ENCODE data around the gene HIBCH.
A peak's percentile ranks its signal among the peaks of the same experiment; 100 is the strongest.
"Not testable (repeated sequence)": the region's sequence is repeated elsewhere in the genome, so short reads cannot be mapped to it uniquely, and the experiment has no call there.

Gene HIBCH

DNA sequence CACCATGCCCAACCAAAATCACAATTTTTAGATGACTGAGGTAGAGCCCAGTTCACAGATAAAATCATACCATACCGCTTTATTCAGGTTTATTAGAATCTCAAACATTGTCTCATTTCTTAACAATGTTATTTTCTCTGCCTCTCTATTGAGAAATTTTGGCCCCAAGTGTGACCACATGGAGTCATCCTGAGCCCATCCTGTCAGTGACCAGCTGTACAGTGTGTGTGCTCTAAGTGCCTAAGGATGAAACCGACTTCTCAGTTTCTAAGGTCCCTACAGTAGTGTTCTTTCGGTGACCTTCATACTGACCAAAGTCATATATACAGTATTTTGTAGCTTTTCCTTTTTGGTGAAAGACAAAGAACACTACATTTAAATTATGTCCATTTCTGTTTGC is 133.4 kb downstream of the HIBCH start:
- DNase-seq (ENCODE audit: low spot score): no peak

DNA sequence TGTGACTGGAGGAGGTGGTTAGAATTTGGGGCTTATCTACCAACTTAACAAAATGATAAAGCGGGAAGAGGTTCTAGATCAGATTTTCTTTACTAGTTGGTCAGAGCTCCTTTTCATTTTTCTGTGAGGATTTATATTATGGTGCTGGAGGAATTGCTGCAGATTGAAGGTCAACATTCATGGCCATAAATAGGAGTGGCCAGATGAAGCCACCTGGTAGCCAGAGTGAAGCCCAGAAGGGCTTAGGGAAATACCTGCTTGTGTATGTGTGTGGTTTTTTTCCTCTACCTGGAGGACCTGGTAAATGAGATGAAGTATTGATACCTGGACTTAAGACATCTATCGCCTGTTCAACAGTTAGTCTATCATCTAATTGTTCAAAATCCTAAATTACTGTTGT is 134.2 kb downstream of the HIBCH start:
- DNase-seq (ENCODE audit: low spot score): no peak

GRCh38 chr2:190184460-190184859 is 135.2 kb downstream of the HIBCH start:
- no peak for DNase-seq (ENCODE audit: low spot score)

DNA sequence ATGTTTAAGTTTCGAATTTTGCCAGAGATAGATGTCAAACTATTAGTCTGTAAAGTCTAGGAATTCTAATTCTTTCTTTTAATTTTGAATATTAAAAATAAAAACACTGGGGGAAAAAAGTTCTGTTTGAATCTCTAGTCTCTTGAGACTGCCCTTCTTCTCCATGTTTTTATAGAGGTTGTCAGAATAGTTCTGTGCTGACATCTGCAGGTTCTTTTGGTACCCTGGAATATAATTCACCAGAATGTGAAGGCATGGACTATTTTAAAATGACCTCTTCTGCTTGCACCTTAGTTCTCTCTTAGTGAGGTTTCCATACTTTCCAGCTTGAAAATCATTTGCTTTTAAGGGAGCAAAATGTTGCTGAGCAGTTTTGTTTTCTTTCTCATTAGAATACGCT is 136.1 kb downstream of the HIBCH start:
- no peak for DNase-seq (ENCODE audit: low spot score)

GRCh38 chr2:190182071-190182524 is 137.5 kb downstream of the HIBCH start:
- DNase-seq (ENCODE audit: low spot score): no peak

GRCh38 chr2:190181123-190181669 is 138.4 kb downstream of the HIBCH start:
- no peak for DNase-seq (ENCODE audit: low spot score)

DNA sequence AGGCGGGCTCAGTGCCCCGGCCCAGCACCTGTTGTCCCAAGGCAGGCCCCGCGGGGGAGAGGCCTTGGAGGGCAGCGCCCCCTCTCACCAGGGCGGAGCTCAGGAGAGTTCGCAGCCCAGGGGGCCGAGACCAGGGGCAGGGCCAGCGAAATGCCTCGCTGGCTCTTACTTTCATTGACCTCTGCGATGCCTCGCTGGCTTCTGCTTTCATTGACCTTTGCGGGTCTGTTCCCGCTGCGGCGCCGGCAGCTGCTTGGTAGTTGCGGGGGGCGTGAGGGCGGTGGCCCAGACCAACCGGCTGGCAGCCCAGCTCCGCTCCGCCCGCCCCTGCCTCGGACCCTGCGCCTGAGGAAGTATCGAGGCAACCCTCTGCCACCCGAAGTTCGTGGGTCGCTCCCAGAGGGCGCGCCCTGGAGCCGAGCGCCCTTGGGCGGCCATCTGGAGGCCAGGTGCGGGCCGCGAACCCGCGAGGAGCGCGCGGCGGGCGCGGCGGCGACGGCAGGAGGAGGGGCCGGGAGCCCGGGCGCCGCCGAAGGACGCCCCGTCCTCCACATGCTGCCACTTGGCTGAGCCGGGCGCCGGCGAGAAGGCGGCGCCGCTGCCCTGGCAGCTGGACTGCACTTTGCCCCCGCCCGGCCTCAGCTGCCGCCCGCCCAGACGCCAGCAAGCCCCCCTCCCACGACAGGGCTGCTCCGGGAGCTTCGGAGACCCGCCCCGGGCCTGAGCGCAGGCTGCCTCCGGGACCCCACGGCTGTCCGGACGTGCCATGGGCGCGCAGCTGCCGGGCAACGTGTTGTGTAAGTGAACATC is 139.1 kb downstream of the HIBCH start:
- DNase-seq (ENCODE audit: low spot score): peak; percentile 82

- no peak for DNase-seq (ENCODE audit: low spot score)
Measured at GRCh38 chr2:190179754-190180312, 139.8 kb downstream of the HIBCH start.

DNA sequence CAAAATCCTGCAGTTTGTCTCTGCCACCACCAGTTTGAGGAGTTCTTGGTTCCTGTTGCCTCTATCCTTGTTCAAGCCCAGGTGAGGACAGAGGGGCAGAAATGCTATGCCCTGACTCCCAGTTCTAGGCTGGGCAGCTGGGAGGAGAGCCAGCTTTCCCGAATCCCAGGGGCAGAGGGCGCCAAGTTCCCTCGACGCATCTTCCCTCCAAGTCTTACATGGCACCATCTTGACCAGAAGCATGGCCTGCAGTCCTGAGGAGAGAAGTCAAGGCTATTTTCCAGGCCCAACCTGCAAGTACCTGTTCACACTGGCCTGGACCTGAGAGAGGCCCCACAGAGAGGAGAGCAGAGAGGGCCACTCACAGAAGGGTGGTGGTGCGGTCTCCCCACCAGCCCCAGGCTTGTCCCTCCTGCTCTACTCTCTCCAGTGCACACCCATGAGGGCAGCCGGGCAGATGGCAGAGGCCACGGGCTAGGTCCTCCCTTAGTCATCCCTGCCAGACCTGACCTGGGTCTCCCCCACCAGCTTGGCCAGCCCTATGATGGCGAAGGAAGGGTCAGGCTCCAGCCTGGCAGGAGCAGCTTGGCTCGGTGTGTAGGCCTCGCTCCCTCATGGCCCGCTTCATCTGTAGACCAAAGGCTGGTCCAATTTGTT is 141.4 kb downstream of the HIBCH start:
- no peak for DNase-seq (ENCODE audit: low spot score)

DNA sequence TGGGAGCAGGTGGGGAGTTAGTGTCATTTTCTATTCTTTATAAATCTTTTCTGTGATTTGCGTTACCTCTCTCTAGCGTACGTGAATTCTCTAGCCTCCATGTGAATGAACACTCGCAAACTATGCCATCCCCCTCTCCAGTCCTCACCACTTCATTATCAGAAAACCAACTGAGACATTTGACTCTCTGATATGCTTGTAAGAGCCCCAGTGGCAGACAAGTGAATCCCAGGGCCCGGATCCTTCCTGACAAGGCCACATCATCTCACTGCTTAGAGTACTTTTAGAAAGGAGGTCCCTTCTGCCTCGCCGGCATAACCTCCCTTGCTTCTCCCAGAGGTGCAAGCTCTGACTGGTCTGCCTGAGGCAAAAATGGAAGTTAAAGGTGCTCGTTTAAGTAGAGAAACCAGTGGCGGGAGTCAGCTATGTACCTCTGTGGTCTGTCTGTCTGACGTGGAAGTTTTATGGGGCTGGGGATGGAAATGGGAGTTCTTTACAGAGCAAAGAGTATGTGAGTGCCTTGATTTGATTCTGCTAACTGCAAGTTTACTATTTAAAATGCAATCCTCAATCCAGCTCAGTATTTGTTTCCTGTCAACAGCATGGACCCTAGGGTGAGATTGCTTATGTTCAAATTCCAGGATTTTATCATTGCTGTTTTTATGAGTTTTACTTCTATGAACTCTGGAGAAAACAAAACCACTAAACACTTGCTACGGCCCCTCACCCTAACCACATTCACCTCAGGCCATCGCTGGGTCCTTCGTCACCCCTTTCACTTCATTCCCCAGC is 142.2 kb downstream of the HIBCH start:
- DNase-seq (ENCODE audit: low spot score): no peak

GRCh38 chr2:190173392-190173791 is 146.2 kb downstream of the HIBCH start:
- no peak for DNase-seq (ENCODE audit: low spot score)

GRCh38 chr2:190170673-190171072 is 149.0 kb downstream of the HIBCH start:
- DNase-seq (ENCODE audit: low spot score): no peak

GRCh38 chr2:190169221-190170072 is 150.2 kb downstream of the HIBCH start:
- no peak for DNase-seq (ENCODE audit: low spot score)

- no peak for DNase-seq (ENCODE audit: low spot score)
Measured at GRCh38 chr2:190167702-190168101, 151.9 kb downstream of the HIBCH start.

DNA sequence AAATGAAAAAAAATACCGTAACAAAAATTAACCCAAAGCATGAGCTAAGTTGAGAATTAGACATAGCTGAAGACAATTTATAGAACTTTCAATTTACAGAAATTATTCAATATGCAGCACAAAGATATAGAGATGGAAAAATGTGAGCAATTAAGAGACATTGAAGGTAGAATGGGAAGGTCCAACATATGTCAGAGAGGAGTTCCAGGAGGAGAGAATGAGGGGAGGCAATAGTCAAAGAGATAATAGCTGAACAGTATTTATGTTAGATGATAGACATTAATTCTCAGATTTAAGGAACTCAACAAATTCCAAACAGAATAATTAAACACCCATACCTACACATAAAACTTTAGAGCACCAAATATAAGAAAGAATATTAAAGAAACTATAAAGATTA is 154.1 kb downstream of the HIBCH start:
- DNase-seq (ENCODE audit: low spot score): no peak

- DNase-seq (ENCODE audit: low spot score): no peak
Measured at GRCh38 chr2:190162851-190163250, 156.8 kb downstream of the HIBCH start.

GRCh38 chr2:190159453-190159852 is 160.2 kb downstream of the HIBCH start:
- no peak for DNase-seq (ENCODE audit: low spot score)

- DNase-seq (ENCODE audit: low spot score): no peak
Measured at GRCh38 chr2:190158798-190159434, 160.7 kb downstream of the HIBCH start.

DNA sequence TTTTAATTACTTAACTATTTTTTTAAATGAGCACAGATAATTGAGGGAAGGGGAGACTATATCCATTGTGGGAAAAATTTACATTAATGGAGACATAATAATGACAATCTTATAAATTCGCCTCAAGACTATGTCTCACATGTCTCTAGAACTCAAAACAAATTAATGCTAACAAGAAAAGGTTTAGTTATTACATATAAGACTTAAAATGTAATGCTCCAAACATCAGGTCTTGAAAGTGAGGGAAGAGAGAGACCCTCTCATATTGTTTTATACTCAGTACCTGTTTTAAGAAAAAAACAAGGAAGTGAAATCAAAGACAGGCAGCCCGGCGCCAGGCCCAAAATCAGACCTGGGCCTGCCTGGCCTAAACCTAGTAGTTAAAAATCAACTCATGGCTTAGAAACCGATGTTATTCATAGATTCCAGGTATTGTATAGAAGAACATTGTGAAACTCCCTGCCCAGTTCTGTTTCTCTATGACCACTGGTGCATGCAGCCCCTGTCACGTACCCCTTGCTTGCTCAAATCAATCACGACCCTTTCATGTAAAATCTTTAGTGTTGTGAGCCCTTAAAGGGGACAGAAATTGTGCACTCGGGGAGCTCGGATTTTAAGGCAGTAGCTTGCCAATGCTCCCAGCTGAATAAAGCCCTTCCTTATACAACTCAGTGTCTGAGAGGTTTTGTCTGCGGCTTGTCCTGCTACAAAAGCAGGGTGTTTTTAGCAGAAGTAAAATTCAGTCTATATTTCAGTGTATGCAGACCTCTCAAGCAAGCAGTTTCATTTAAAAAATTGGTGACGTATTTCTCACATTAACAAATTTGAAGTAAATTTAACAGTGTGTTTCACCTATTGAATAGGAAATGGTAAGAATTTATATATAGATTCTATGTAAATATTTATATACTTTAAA is 161.8 kb downstream of the HIBCH start:
- DNase-seq (ENCODE audit: low spot score): not testable (repeated sequence)
